ENCODE measurements around the gene FAM89A.

GRCh38 chr1:231000639-231001038 lies 39.4 kb downstream of the FAM89A start:
- no peak for TF ChIP-seq BHLHE40 (IDR thresholded peaks at IDR 0.05; ENCODE audit: low read length)
- TF ChIP-seq RREB1 (CRISPR knock-in tag; IDR thresholded peaks at IDR 0.05), result no peak
- 0 out of 6 replicates have a peak, but pooled peaks of 1 of the 3 experiments have one; percentile 0 for TF ChIP-seq CTCF (IDR thresholded peaks at IDR 0.05 in 2 of 3, conservative IDR thresholded peaks at IDR 0.05 in 1 of 3; ENCODE audit: insufficient read depth in 2 of 3, low read depth in 1 of 3, low read length in 3 of 3)
- TF ChIP-seq NR1H2 (CRISPR knock-in tag; IDR thresholded peaks at IDR 0.05), result no peak
- TF ChIP-seq CXXC5 (CRISPR knock-in tag; IDR thresholded peaks at IDR 0.05), result no peak
- no peak for TF ChIP-seq ZNF830 (CRISPR knock-in tag; IDR thresholded peaks at IDR 0.05)
- no peak for TF ChIP-seq PHB2 (IDR thresholded peaks at IDR 0.05; ENCODE audit: low read depth)
- TF ChIP-seq ZNF407 (IDR thresholded peaks at IDR 0.05; ENCODE audit: low read depth), result no peak
- TF ChIP-seq YY1 (IDR thresholded peaks at IDR 0.05; ENCODE audit: borderline replicate concordance in 1 of 3, control insufficient read depth in 1 of 3, extremely low read depth in 1 of 3, insufficient read depth in 3 of 3, insufficient read length in 1 of 3, insufficient replicate concordance in 2 of 3, low read depth in 1 of 3, low read length in 2 of 3), result no peak
- no peak for TF ChIP-seq ZNF583 (CRISPR knock-in tag; IDR thresholded peaks at IDR 0.05)

Data from K562 (cell line).